Parathyroid adenoma (tissue), 2 donors: ENCODE measurements around the gene KCP.

ENCODE experiments used
- H2AFZ ChIP-seq: fragments of 300-600 bp; sonication (generic); one replicate; pipeline ENCODE4 v1.7.0; 2017; ENCODE audit warnings: antibody characterized with exemption, mild to moderate bottlenecking
- H3K27ac ChIP-seq: fragments of 300-600 bp; sonication (generic); one replicate; pipeline ENCODE4 v1.7.0; 2017
- H3K27me3 ChIP-seq: fragments of 300-600 bp; sonication (generic); one replicate; pipeline ENCODE4 v1.7.0; 2017; ENCODE audit warnings: low read length; ENCODE audit not compliant: control insufficient read depth, insufficient read depth
- H3K36me3 ChIP-seq: fragments of 300-600 bp; sonication (generic); one replicate; pipeline ENCODE4 v1.7.0; 2017; ENCODE audit warnings: low read length; ENCODE audit not compliant: control insufficient read depth, insufficient read depth
- H3K4me1 ChIP-seq: fragments of 300-600 bp; sonication (generic); one replicate; pipeline ENCODE4 v1.7.0; 2017; ENCODE audit warnings: control low read depth
- H3K4me2 ChIP-seq: fragments of 300-600 bp; sonication (generic); one replicate; pipeline ENCODE4 v1.7.0; 2017; ENCODE audit warnings: low read length
- H3K4me3 ChIP-seq: fragments of 300-600 bp; sonication (generic); one replicate; pipeline ENCODE4 v1.7.0; 2017; ENCODE audit warnings: low read depth, low read length
- H3K79me2 ChIP-seq: fragments of 300-600 bp; sonication (generic); one replicate; pipeline ENCODE4 v1.7.0; 2017; ENCODE audit warnings: control low read depth
- H3K9ac ChIP-seq: fragments of 300-600 bp; sonication (generic); one replicate; pipeline ENCODE4 v1.7.0; 2017; ENCODE audit warnings: mild to moderate bottlenecking
- H3K9me3 ChIP-seq: fragments of 300-600 bp; sonication (generic); one replicate; pipeline ENCODE4 v1.7.0; 2017; ENCODE audit warnings: low read length; ENCODE audit not compliant: control insufficient read depth
- TF ChIP-seq, protein P1 (sequence below): fragments of 300-600 bp; sonication (generic); IDR thresholded peaks from one replicate; pipeline ENCODE4 v1.7.0; 2017; ENCODE audit warnings: antibody characterized with exemption, mild to moderate bottlenecking
- donor health status: primary hyperparathyroidism.

Gene KCP

DNA sequence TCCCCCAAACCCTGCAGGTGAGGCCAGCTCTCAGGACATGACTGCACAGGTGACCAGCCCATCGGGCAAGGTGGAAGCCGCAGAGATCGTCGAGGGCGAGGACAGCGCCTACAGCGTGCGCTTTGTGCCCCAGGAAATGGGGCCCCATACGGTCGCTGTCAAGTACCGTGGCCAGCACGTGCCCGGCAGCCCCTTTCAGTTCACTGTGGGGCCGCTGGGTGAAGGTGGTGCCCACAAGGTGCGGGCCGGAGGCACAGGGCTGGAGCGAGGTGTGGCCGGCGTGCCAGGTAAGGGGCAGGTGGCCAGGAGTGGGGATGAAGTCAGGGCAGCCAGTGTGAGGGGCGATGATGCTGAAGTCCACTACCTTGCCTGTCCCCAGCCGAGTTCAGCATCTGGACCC lies 56.1 kb downstream of the KCP start:
- Histone ChIP-seq H3K27ac (no peak overlapping the region), H2AFZ (no peak overlapping the region), H3K27me3 (no peaks in the 10 kb centered on the region), H3K4me2 (no peak overlapping the region), H3K79me2 (no peaks in the 10 kb centered on the region), H3K9ac (no peak overlapping the region), H3K4me3 (no peak overlapping the region), H3K36me3 (no peaks in the 10 kb centered on the region), H3K4me1 (peaks cover under 1% of the 10 kb centered on the region), H3K9me3 (no peaks in the 10 kb centered on the region)
- TF ChIP-seq, protein P1, sequence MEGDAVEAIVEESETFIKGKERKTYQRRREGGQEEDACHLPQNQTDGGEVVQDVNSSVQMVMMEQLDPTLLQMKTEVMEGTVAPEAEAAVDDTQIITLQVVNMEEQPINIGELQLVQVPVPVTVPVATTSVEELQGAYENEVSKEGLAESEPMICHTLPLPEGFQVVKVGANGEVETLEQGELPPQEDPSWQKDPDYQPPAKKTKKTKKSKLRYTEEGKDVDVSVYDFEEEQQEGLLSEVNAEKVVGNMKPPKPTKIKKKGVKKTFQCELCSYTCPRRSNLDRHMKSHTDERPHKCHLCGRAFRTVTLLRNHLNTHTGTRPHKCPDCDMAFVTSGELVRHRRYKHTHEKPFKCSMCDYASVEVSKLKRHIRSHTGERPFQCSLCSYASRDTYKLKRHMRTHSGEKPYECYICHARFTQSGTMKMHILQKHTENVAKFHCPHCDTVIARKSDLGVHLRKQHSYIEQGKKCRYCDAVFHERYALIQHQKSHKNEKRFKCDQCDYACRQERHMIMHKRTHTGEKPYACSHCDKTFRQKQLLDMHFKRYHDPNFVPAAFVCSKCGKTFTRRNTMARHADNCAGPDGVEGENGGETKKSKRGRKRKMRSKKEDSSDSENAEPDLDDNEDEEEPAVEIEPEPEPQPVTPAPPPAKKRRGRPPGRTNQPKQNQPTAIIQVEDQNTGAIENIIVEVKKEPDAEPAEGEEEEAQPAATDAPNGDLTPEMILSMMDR: no peak

DNA sequence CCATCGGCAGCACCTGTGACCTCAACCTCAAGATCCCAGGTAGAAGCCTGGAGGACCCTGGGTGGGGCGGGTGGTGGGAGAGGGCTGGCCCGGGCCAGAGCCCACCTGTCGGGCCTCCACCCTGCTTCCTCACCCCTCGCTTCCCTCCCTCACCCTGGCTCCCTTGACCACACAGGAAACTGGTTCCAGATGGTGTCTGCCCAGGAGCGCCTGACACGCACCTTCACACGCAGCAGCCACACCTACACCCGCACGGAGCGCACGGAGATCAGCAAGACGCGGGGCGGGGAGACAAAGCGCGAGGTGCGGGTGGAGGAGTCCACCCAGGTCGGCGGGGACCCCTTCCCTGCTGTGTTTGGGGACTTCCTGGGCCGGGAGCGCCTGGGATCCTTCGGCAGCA lies 56.7 kb downstream of the KCP start:
- Histone ChIP-seq H3K9me3 (no peaks in the 10 kb centered on the region), H3K79me2 (no peaks in the 10 kb centered on the region), H3K4me3 (no peak overlapping the region), H3K4me1 (no peaks in the 10 kb centered on the region), H3K27me3 (no peaks in the 10 kb centered on the region), H3K27ac (no peak overlapping the region), H2AFZ (no peak overlapping the region), H3K4me2 (no peak overlapping the region), H3K9ac (no peak overlapping the region), H3K36me3 (no peaks in the 10 kb centered on the region)
- TF ChIP-seq, protein P1: no peak

DNA sequence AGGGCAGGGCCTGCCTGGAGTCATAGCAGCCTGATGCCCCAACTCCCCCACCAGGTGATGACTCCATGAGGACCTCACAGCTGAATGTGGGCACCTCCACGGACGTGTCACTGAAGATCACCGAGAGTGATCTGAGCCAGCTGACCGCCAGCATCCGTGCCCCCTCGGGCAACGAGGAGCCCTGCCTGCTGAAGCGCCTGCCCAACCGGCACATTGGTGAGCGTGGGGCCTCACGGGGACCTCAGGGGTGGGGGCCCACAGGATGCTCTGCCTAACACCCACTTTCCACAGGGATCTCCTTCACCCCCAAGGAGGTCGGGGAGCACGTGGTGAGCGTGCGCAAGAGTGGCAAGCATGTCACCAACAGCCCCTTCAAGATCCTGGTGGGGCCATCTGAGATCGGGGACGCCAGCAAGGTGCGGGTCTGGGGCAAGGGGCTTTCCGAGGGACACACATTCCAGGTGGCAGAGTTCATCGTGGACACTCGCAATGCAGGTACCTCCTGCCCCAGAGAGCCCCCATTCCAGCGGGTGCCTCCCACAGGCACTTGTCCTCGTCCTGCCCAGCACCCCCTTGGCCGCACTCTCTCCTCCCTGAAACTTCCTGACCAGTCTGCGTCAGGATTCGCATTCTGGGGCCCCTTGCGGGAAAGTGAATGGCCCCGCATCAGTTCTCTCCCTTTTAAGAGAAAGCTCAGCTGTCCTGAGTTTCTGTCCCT lies 57.8 kb downstream of the KCP start:
- Histone ChIP-seq H3K4me2 (no peak overlapping the region), H3K27ac (no peak overlapping the region), H3K79me2 (no peaks in the 10 kb centered on the region), H3K4me1 (no peaks in the 10 kb centered on the region), H3K36me3 (no peaks in the 10 kb centered on the region), H3K9ac (no peak overlapping the region), H3K9me3 (no peaks in the 10 kb centered on the region), H3K4me3 (no peak overlapping the region), H3K27me3 (no peaks in the 10 kb centered on the region), H2AFZ (no peak overlapping the region)
- TF ChIP-seq, protein P1: no peak

DNA sequence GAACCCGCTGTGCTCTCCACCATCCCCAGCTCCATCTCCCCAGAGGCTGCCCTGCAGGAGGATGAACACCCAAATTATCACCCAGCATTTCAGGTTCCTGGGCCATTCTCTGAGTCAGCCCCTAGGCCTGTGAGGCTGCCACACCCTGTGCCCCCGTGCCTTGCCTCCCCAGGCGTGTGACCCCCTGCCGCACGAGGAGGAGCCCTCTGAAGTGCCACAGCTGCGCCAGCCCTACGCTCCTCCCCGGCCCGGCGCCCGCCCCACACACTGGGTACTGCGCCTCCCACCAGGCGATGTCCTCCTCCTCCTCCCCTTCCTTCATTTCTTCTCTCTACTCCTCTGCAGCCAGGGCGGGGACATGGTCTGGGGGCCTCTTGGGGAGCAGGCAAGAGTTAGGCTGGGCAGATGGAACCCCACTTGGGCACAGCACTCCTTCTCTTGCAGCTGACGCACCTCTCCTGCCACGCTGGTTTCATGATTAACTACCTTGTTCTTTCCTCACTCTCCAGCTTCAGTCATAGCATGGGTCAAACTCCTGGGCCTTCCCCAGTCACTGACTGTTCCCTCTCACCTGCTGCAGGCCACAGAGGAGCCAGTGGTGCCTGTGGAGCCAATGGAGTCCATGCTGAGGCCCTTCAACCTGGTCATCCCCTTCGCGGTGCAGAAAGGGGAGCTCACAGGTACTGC lies 60.6 kb downstream of the KCP start:
- no peaks in the 10 kb centered on the region for H3K9me3 ChIP-seq
- no peaks in the 10 kb centered on the region for H3K36me3 ChIP-seq
- H3K4me1 ChIP-seq: peaks cover 3% of the 10 kb centered on the region
- no peak overlapping the region for H2AFZ ChIP-seq
- no peak overlapping the region for H3K4me2 ChIP-seq
- H3K4me3 ChIP-seq: no peak overlapping the region
- TF ChIP-seq, protein P1: no peak
- H3K79me2 ChIP-seq: no peaks in the 10 kb centered on the region
- no peak overlapping the region for H3K27ac ChIP-seq
- no peaks in the 10 kb centered on the region for H3K27me3 ChIP-seq
- no peak overlapping the region for H3K9ac ChIP-seq

DNA sequence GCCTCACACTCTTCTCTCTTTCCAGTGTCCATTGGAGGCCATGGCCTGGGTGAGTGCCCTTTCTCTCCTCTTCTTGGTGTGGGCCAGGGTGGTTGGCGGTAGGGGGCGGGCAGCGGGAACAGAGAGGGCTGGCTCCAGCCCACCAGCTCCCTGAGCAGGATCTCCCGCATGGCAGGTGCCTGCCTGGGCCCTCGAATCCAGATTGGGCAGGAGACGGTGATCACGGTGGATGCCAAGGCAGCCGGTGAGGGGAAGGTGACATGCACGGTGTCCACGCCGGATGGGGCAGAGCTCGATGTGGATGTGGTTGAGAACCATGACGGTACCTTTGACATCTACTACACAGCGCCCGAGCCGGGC lies 61.4 kb downstream of the KCP start:
- Histone ChIP-seq H2AFZ (no peak overlapping the region), H3K27me3 (no peaks in the 10 kb centered on the region), H3K27ac (no peak overlapping the region), H3K36me3 (no peaks in the 10 kb centered on the region), H3K79me2 (no peaks in the 10 kb centered on the region), H3K9me3 (no peaks in the 10 kb centered on the region), H3K4me3 (no peak overlapping the region), H3K4me2 (no peak overlapping the region), H3K4me1 (peaks cover 3% of the 10 kb centered on the region), H3K9ac (no peak overlapping the region)
- TF ChIP-seq, protein P1: no peak
